Karpas-422 (cell line): ENCODE measurements around the gene KRTAP26-1. TPM values are rescaled to one million over a fixed set of nuclear protein-coding genes. Genes with fewer than 3 reads are reported as not detected.

Experiments
- DNase-seq: peaks from one replicate; pipeline ENCODE4 v3.0.0-alpha.2; 2015
- H2AFZ ChIP-seq: fragments of 200-600 bp; sonication (generic); 2 replicates; pipeline ENCODE4 v1.6.1; 2014; ENCODE audit warnings: antibody characterized with exemption, low read length, mixed read lengths
- H3K27ac ChIP-seq: fragments of 200-600 bp; sonication (generic); 2 replicates; pipeline ENCODE4 v1.5.1; 2014; ENCODE audit warnings: mild to moderate bottlenecking, low read length, moderate library complexity
- H3K27me3 ChIP-seq: fragments of 200-600 bp; sonication (generic); 2 replicates; pipeline ENCODE4 v1.6.1; 2014; ENCODE audit warnings: low read length, mixed read lengths
- H3K36me3 ChIP-seq: fragments of 200-600 bp; sonication (generic); 2 replicates; pipeline ENCODE4 v1.6.1; 2014; ENCODE audit warnings: low read length, mixed read lengths; ENCODE audit not compliant: insufficient read depth
- H3K4me1 ChIP-seq: fragments of 200-600 bp; sonication (generic); 2 replicates; pipeline ENCODE4 v1.6.1; 2014; ENCODE audit warnings: mild to moderate bottlenecking, low read length, mixed read lengths
- H3K4me2 ChIP-seq: fragments of 200-600 bp; sonication (generic); 2 replicates; pipeline ENCODE4 v1.6.1; 2014; ENCODE audit warnings: low read length, low read depth, mild to moderate bottlenecking; ENCODE audit not compliant: poor library complexity, severe bottlenecking
- H3K4me3 ChIP-seq: fragments of 200-600 bp; sonication (generic); 2 replicates; pipeline ENCODE4 v1.5.1; 2014; ENCODE audit warnings: mild to moderate bottlenecking, antibody characterized with exemption, low read length, mixed read lengths
- H3K79me2 ChIP-seq: fragments of 200-600 bp; sonication (generic); 2 replicates; pipeline ENCODE4 v1.6.1; 2014; ENCODE audit warnings: mild to moderate bottlenecking, low read length, mixed read lengths
- H3K9ac ChIP-seq: fragments of 200-600 bp; sonication (generic); 2 replicates; pipeline ENCODE4 v1.6.0; 2014; ENCODE audit warnings: low read length
- H3K9me2 ChIP-seq: fragments of 200-600 bp; sonication (generic), shearing (Covaris generic); replicated peaks from 2 replicates; pipeline ENCODE4 v1.6.0; 2014; ENCODE audit warnings: mild to moderate bottlenecking, low read length, moderate library complexity; ENCODE audit not compliant: insufficient read depth
- H3K9me3 ChIP-seq: fragments of 300-700, 200-600 bp; sonication (generic); 2 replicates; pipeline ENCODE4 v1.6.1; 2014; ENCODE audit warnings: low read length, mixed read lengths
- H4K20me1 ChIP-seq: fragments of 200-600 bp; sonication (generic); 2 replicates; pipeline ENCODE4 v1.6.1; 2014; ENCODE audit warnings: mild to moderate bottlenecking, antibody characterized with exemption, low read length, low read depth; ENCODE audit not compliant: insufficient read depth
- total RNA-seq: library from RNA; depleted of rRNA; stranded (reverse); fragments of >200 nt; shearing (Covaris generic); gene quantifications from 2 replicates; pipeline ENCODE4 v1.2.3, GENCODE V29; 2014; ENCODE audit warnings: low replicate concordance; rRNA removed

The KRTAP26-1 gene, protein sequence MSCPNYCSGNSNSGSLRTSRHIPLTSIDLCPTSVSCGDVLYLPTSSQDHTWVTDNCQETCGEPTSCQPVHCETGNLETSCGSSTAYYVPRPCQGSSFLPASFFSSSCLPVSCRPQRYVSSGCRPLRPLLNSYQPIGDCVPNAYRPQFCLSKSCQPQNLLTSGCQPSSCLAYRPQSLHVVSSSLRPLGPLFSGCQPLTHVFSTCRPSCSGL
- total RNA-seq, result not detected in 2 replicates

DNA sequence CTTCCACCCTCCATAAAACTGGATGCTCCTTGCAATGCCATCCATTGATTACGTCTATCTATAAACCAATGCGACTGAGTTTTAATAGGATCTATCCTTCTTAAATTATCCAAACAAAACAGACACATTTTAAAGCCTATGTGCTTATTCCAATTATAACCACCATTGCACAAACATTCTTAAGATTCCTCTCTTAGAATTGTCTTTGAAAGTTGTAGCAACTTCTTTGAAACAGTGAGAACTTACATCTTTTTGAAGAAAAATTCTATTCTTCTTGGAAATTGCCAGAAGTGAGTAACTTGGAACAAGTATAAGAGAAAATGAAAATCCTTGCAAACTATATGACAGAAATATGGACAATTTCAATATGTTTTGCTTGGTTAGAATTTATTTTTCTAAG, at the start of gene KRTAP26-1:
KRTAP26-1 (minus strand) TSS at position 101 of the 400 bp plus-strand sequence. CDS start 280 bp downstream, outside the sequence.
- no peak for DNase-seq
- Histone ChIP-seq H3K9me2 (no peaks in the 10 kb centered on the region), H3K27me3 (no peaks in the 10 kb centered on the region)

DNA sequence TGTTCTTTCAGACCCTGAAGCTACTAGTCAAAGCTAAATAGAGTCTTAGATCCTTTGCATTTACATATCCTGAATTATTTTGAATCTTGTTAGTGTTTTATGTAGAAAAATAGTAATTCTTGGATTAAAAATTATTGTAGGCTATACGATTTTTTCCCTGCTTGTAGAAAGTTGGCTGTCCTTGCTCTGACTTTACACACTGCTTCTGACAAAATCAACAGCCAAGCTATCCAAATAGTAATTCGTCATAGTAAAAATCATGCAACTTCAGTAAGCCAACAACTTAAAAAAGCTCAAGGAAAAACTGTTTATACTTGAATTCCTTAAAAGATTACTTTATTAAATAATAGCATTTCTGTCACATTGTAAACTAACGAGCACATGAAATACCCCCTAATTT, 35.8 kb upstream of the KRTAP26-1 start:
- H3K9me3 ChIP-seq, result peaks cover 5% of the 10 kb centered on the region; the same call in 1 of the 2 replicates
- H2AFZ ChIP-seq, result no peak overlapping the region
- H3K9ac ChIP-seq, result no peak overlapping the region
- no peak overlapping the region for H3K27ac ChIP-seq
- no peaks in the 10 kb centered on the region for H4K20me1 ChIP-seq
- DNase-seq, result no peak
- no peaks in the 10 kb centered on the region for H3K27me3 ChIP-seq
- no peak overlapping the region for H3K4me2 ChIP-seq
- H3K79me2 ChIP-seq, result no peaks in the 10 kb centered on the region
- no peaks in the 10 kb centered on the region for H3K36me3 ChIP-seq
- H3K4me3 ChIP-seq, result no peak overlapping the region
- no peaks in the 10 kb centered on the region for H3K9me2 ChIP-seq
- no peaks in the 10 kb centered on the region for H3K4me1 ChIP-seq

More for the DNA sequence above, at the start of gene KRTAP26-1:
- Histone ChIP-seq H2AFZ (no peak within 1 kb of the TSS), H3K27ac (no peak within 1 kb of the TSS), H3K4me2 (no peak within 1 kb of the TSS), H3K9ac (no peak within 1 kb of the TSS), H3K9me3 (no peaks in the 10 kb centered on the region), H3K79me2 (no peaks in the 10 kb centered on the region), H4K20me1 (no peaks in the 10 kb centered on the region), H3K4me3 (no peak within 1 kb of the TSS), H3K4me1 (no peaks in the 10 kb centered on the region), H3K36me3 (no peaks in the 10 kb centered on the region)

DNA sequence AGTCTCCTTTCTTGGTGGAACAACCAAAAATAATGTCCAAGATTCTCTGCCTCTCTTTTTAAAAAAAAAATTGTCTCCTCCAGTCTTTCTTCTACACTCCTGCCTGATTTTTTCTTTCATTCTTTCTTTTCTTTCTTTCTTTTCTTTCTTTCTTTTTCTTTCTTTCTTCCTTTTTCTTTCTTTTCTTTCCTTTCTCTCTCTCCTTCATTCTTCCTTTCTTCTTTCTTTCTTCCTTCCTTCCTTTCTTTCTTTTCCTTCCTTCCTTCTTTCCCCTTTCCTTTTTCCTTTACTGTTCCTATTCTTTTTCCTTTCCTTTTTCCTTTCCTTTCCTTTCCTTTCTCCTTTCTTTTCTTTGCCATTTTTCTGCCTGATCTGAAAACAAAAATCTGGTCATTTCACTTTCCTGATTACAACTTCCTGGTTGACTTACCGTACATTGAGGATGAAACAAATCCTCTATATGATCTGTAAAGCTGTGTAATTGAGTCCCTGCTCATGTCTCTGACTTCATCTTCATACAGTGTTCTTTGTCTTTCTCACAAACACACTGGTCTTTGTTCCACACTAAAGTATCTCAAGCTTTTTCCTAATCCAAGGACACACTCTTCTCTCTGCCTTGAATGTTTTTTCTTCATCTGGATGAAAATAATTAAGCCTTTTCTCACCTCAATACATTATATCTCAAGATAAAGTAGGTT, 34.3 kb upstream of the KRTAP26-1 start:
- no peaks in the 10 kb centered on the region for H3K4me1 ChIP-seq
- DNase-seq, result no peak
- no peak overlapping the region for H3K4me3 ChIP-seq
- no peak overlapping the region for H2AFZ ChIP-seq
- H3K27me3 ChIP-seq, result no peaks in the 10 kb centered on the region
- no peak overlapping the region for H3K27ac ChIP-seq
- no peak overlapping the region for H3K9ac ChIP-seq
- H3K79me2 ChIP-seq, result no peaks in the 10 kb centered on the region
- H3K9me3 ChIP-seq, result peaks cover 3% of the 10 kb centered on the region; the same call in 1 of the 2 replicates
- H3K4me2 ChIP-seq, result no peak overlapping the region
- H4K20me1 ChIP-seq, result no peaks in the 10 kb centered on the region
- no peaks in the 10 kb centered on the region for H3K36me3 ChIP-seq
- H3K9me2 ChIP-seq, result no peaks in the 10 kb centered on the region

DNA sequence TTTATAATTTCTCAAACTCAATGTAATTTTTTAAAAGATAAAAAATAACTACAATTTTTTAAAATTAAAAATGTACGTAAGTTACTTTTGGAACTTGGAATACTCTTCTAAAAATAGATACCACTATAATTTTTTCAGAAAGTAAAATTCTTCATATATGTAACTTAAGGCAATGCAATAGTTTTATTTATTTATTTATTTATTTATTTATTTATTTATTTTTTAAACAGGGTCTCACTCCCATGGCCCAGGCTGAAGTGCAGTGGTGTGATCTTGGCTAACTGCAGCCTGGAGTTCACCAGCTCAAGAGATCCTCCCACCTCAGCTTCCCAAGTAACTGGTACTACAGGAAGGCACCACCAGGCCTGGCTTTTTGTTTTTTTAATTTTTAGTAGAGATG, 31.4 kb upstream of the KRTAP26-1 start:
- H3K27ac ChIP-seq, result no peak overlapping the region
- H3K79me2 ChIP-seq, result no peaks in the 10 kb centered on the region
- H3K9me2 ChIP-seq, result no peaks in the 10 kb centered on the region
- no peaks in the 10 kb centered on the region for H4K20me1 ChIP-seq
- no peak overlapping the region for H2AFZ ChIP-seq
- H3K9ac ChIP-seq, result no peak overlapping the region
- no peak overlapping the region for H3K4me3 ChIP-seq
- no peak overlapping the region for H3K4me2 ChIP-seq
- H3K9me3 ChIP-seq, result no peaks in the 10 kb centered on the region
- H3K4me1 ChIP-seq, result no peaks in the 10 kb centered on the region
- DNase-seq, result no peak
- H3K27me3 ChIP-seq, result no peaks in the 10 kb centered on the region
- H3K36me3 ChIP-seq, result no peaks in the 10 kb centered on the region

DNA sequence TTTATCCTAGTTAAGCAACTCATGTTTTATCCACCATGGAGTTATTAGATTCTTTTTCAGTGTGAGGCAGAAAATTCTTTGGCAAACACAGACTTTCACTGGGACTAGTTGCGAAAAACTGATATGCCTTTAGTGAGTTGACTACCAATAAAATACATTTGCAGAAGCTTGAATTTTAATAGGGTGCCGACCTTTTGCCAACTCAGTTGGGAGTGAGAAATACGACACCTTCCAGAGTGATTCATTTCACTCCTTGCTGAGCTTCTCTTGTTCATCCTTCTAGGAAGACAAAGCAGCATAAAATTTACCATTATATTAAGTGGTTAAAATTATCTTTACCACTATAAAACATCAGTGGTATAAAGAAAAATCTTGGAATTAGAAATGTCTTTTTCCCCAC, 29.5 kb upstream of the KRTAP26-1 start:
- no peaks in the 10 kb centered on the region for H3K36me3 ChIP-seq
- DNase-seq, result no peak
- no peaks in the 10 kb centered on the region for H3K9me2 ChIP-seq

DNA sequence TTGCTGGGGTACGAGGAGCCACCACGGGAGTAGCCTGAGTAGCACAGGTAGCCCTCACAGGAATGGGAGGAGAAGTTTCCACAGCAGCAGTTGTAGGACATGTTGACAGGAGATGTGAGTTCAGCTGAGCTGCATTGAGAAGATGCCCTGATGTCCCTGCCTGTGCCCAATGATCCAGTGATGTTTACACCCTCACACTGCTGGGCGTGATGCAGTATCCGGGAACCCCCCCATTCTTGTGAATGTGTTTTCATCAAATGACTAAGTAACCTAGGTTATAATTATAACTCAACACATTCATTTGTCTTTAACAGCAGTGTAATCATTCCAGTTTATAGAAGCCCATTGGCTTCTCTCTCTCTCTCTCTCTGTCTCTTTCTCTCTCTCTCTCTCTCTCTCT, 28.4 kb upstream of the KRTAP26-1 start, which contains the start of gene KRTAP23-1:
KRTAP23-1 (minus strand) TSS at position 101 of the 400 bp plus-strand sequence; CDS start at position 101, 0 bp downstream.
- no peak within 1 kb of the TSS for H3K4me3 ChIP-seq
- no peak within 1 kb of the TSS for H3K4me2 ChIP-seq
- H3K79me2 ChIP-seq, result no peaks in the 10 kb centered on the region
- no peaks in the 10 kb centered on the region for H3K9me3 ChIP-seq
- no peak within 1 kb of the TSS for H2AFZ ChIP-seq
- H3K9me2 ChIP-seq, result no peaks in the 10 kb centered on the region
- no peaks in the 10 kb centered on the region for H4K20me1 ChIP-seq
- no peaks in the 10 kb centered on the region for H3K27me3 ChIP-seq
- H3K9ac ChIP-seq, result no peak within 1 kb of the TSS
- H3K36me3 ChIP-seq, result no peaks in the 10 kb centered on the region
- H3K27ac ChIP-seq, result no peak within 1 kb of the TSS
- DNase-seq, result no peak
- H3K4me1 ChIP-seq, result no peaks in the 10 kb centered on the region

More for the DNA sequence above, 29.5 kb upstream of the KRTAP26-1 start:
- H3K4me3 ChIP-seq, result no peak overlapping the region
- H3K27ac ChIP-seq, result no peak overlapping the region
- H3K9me3 ChIP-seq, result no peaks in the 10 kb centered on the region
- no peak overlapping the region for H2AFZ ChIP-seq
- no peaks in the 10 kb centered on the region for H3K4me1 ChIP-seq
- H3K4me2 ChIP-seq, result no peak overlapping the region
- H4K20me1 ChIP-seq, result no peaks in the 10 kb centered on the region
- H3K79me2 ChIP-seq, result no peaks in the 10 kb centered on the region
- H3K9ac ChIP-seq, result no peak overlapping the region
- no peaks in the 10 kb centered on the region for H3K27me3 ChIP-seq

DNA sequence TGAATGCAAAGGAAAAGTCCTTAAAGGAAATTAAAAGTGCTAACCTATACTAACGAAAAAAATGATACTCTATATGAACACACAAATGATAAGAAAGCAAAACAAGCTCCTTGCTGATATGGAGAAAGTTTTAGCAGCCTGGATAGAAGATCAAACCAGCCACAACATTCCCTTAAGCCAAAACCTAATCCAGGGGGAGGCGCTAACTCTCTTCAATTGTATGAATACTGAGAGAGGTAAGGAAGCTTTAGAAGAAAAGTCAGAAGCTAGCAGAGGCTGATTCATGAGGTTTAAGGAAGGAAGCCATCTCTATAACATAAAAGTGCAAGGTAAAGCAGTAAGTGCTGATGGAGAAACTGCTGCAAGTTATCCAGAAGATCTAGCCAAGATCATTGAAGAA, 24.9 kb upstream of the KRTAP26-1 start:
- H3K4me3 ChIP-seq, result no peak overlapping the region
- H3K9me2 ChIP-seq, result no peaks in the 10 kb centered on the region
- H3K4me1 ChIP-seq, result no peaks in the 10 kb centered on the region
- no peak overlapping the region for H3K27ac ChIP-seq
- no peaks in the 10 kb centered on the region for H3K27me3 ChIP-seq
- no peak for DNase-seq
- H3K36me3 ChIP-seq, result no peaks in the 10 kb centered on the region
- H3K4me2 ChIP-seq, result no peak overlapping the region
- no peaks in the 10 kb centered on the region for H3K9me3 ChIP-seq
- no peaks in the 10 kb centered on the region for H4K20me1 ChIP-seq
- no peaks in the 10 kb centered on the region for H3K79me2 ChIP-seq
- no peak overlapping the region for H3K9ac ChIP-seq
- H2AFZ ChIP-seq, result no peak overlapping the region

DNA sequence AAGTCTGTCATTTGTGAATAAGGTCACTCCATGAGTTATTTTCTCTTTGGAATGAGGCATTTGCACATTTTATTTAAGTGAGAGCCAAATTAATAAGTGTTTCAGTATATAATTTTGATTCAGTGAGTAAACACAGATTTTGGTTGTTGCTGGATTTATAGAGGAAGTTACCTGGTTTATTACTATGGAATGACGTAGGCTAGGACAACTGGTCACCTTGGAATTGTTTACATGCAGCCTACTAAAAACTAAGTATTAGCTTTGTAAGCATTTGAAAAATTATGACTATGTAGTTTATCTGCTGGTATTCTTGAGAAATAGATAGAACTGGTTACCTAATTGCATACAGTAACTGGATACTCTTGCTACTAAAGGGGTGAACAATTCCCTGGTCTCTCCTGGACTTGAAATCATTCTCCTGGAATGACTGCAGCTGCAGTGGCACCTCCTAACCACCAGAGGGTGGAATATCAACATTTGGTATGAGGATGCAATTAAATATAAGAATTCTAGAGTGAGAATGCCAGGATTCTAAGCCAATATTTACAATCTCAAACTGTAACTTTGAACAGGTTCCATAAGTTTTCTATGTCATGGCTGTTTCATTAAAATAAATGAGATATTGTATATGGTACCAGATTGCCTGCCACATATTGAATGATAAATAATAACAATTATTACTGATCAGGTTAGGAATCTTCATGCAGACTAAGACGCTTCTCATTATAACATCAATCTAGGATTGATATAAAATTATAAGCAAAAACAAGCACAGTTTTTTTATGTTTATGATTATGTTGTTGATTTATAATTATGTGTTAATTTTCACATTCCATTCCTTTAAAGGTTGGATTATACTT, 20.8 kb upstream of the KRTAP26-1 start:
- peak; percentile 71 for DNase-seq
- H3K9me2 ChIP-seq, result no peaks in the 10 kb centered on the region
- H3K4me3 ChIP-seq, result no peak overlapping the region
- H2AFZ ChIP-seq, result no peak overlapping the region
- no peaks in the 10 kb centered on the region for H3K36me3 ChIP-seq
- H4K20me1 ChIP-seq, result no peaks in the 10 kb centered on the region
- no peaks in the 10 kb centered on the region for H3K9me3 ChIP-seq
- no peaks in the 10 kb centered on the region for H3K79me2 ChIP-seq
- no peak overlapping the region for H3K27ac ChIP-seq
- H3K9ac ChIP-seq, result no peak overlapping the region
- H3K4me1 ChIP-seq, result no peaks in the 10 kb centered on the region
- H3K4me2 ChIP-seq, result no peak overlapping the region
- H3K27me3 ChIP-seq, result no peaks in the 10 kb centered on the region
